ENCODE results near the gene TFR2. TPM values are rescaled to one million over a fixed set of nuclear protein-coding genes. Genes with fewer than 3 reads are reported as not detected.

The TFR2 gene
- total and polyA plus RNA-seq, 9 of the 15 experiments (the other 6 are each of a cell fraction or from before 2014, with no cell fraction given): 3.8 to 123 (median 51.1) TPM

- TF ChIP-seq ZNF592 (IDR thresholded peaks at IDR 0.05): no peak
- TF ChIP-seq ZMIZ1 (IDR thresholded peaks at IDR 0.05; ENCODE audit: low read depth in 2 of 2, low read length in 2 of 2): no peak
- no peak for TF ChIP-seq ZNF717 (CRISPR knock-in tag; IDR thresholded peaks at IDR 0.05)
- TF ChIP-seq ZC3H8 (IDR thresholded peaks at IDR 0.05): no peak
- peak; percentile 35 for TF ChIP-seq POLR2B (IDR thresholded peaks at IDR 0.05; ENCODE audit: low read depth, partially characterized antibody)
- no peak for TF ChIP-seq FOSL1 (tag; conservative IDR thresholded peaks at IDR 0.05)
- 0 out of 2 replicates have a peak, but pooled peaks have one; percentile 12 for TF ChIP-seq MBD2 (IDR thresholded peaks at IDR 0.05; ENCODE audit: borderline replicate concordance, low read depth)
- TF ChIP-seq HDAC1 (IDR thresholded peaks at IDR 0.05): no peak
Measured at GRCh38 chr7:100679129-100679926, 38.0 kb upstream of the TFR2 start (continued).

All from K562 (cell line).